HL-60 (cell line): Measurements from ENCODE around the gene TRPM1.

Experiments
- DNase-seq, 2 experiments: peaks; one replicate each; pipeline ENCODE4 v3.0.0-alpha.2; 2010 to 2020; ENCODE audit warnings: low read depth in 1 of 2, low spot score in 1 of 2
- H3K27ac ChIP-seq: fragments of 250-450 bp; sonication (Bioruptor Pico); replicated peaks from 2 replicates; pipeline ENCODE4 v1.5.1; 2020; ENCODE audit warnings: mild to moderate bottlenecking, moderate library complexity
- H3K27me3 ChIP-seq: fragments of 250-450 bp; sonication (Bioruptor Pico); 2 replicates; pipeline ENCODE4 v1.5.1; 2021; ENCODE audit warnings: mild to moderate bottlenecking, moderate library complexity; ENCODE audit not compliant: insufficient read depth, poor library complexity, severe bottlenecking
- H3K4me3 ChIP-seq: replicated peaks from 2 replicates; pipeline ENCODE4 v1.5.1; 2011; ENCODE audit warnings: mild to moderate bottlenecking, control low read depth, low read length; ENCODE audit not compliant: insufficient read depth
- GABPA ChIP-seq: IDR thresholded peaks from 2 replicates; pipeline ENCODE4 v1.6.1; 2012; ENCODE audit warnings: low read depth
- POLR2AphosphoS5 ChIP-seq: IDR thresholded peaks from 2 replicates; pipeline ENCODE4 v1.6.1; 2012; ENCODE audit warnings: low read depth
- SPI1 ChIP-seq: IDR thresholded peaks from 2 replicates; pipeline ENCODE4 v1.6.1; 2012; ENCODE audit warnings: low read depth, mild to moderate bottlenecking, borderline replicate concordance
- TF ChIP-seq, protein P1 (sequence below): IDR thresholded peaks from one replicate; pipeline ENCODE4 v1.5.1; 2011; ENCODE audit warnings: low read length, control low read depth, inconsistent platforms; ENCODE audit not compliant: insufficient read depth
- TF ChIP-seq, protein P2 (sequence below): IDR thresholded peaks from 2 replicates; pipeline ENCODE4 v1.6.1; 2012; ENCODE audit warnings: low read depth; ENCODE audit not compliant: insufficient replicate concordance

Gene TRPM1

GRCh38 chr15:31049111-31049510 is 52.4 kb downstream of the TRPM1 start:
- peak; percentile 25; the same call in 1 of the 2 replicates for TF ChIP-seq SPI1
- TF ChIP-seq POLR2AphosphoS5, result no peak
- peak; percentile 14 to 70 for DNase-seq
- peak overlapping the region; percentile 20 for H3K27ac ChIP-seq
- no peaks in the 10 kb centered on the region for H3K27me3 ChIP-seq
- H3K4me3 ChIP-seq, result no peak overlapping the region

DNA sequence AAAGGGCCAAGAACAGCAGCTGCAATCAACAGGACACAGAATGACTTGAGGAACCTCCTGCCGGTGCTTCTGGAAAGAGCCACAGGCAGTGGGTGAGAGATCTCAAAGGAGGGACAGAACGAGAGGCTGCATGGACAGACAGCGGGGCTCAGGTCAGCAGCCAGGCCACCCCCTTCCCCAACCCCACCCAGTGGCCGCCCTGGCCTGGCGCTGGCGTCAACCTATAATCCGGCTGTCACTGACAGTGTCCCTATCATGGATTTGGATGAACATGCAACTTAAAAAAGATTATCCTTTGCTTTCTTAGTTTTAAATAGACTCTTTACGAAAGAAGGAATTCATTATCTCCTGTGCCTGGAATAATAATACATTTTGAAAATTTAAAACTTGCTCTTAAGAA is 54.1 kb downstream of the TRPM1 start:
- TF ChIP-seq POLR2AphosphoS5, result no peak
- TF ChIP-seq SPI1, result no peak
- TF ChIP-seq GABPA, result no peak
- TF ChIP-seq, protein P1, sequence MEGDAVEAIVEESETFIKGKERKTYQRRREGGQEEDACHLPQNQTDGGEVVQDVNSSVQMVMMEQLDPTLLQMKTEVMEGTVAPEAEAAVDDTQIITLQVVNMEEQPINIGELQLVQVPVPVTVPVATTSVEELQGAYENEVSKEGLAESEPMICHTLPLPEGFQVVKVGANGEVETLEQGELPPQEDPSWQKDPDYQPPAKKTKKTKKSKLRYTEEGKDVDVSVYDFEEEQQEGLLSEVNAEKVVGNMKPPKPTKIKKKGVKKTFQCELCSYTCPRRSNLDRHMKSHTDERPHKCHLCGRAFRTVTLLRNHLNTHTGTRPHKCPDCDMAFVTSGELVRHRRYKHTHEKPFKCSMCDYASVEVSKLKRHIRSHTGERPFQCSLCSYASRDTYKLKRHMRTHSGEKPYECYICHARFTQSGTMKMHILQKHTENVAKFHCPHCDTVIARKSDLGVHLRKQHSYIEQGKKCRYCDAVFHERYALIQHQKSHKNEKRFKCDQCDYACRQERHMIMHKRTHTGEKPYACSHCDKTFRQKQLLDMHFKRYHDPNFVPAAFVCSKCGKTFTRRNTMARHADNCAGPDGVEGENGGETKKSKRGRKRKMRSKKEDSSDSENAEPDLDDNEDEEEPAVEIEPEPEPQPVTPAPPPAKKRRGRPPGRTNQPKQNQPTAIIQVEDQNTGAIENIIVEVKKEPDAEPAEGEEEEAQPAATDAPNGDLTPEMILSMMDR, result no peak
- Histone ChIP-seq H3K4me3 (no peak overlapping the region), H3K27ac (no peak overlapping the region), H3K27me3 (no peaks in the 10 kb centered on the region)
- DNase-seq, result no peak

DNA sequence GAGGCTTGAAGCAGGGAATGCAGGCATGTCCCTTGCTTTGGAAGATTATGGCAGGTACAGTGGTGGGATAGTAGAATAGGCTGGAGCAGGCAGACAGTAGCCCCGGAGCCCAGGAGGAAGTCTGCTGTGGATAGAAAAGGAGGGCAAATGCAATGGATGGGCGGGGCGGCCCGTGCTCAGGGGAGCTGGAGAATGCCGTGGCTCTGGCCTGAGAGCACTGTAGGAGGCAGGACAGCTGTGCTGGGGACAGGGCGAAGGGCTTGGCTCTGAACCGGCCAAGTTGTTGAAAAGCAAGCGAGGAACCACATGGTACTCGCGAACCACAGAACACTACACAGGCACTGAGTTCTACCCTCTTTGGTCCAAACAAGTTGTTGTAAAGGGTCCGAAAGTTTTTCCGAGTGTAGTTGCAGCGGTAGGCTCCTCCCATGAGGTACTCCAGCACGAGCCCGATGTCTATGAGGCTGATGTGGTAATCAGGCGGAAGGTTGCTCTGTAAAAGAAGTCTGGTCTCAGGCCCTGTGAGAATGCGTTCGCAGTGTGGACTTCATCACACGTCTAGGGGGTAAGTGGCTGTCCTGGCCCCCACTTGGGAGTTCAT is 54.7 kb downstream of the TRPM1 start:
- TF ChIP-seq, protein P2, sequence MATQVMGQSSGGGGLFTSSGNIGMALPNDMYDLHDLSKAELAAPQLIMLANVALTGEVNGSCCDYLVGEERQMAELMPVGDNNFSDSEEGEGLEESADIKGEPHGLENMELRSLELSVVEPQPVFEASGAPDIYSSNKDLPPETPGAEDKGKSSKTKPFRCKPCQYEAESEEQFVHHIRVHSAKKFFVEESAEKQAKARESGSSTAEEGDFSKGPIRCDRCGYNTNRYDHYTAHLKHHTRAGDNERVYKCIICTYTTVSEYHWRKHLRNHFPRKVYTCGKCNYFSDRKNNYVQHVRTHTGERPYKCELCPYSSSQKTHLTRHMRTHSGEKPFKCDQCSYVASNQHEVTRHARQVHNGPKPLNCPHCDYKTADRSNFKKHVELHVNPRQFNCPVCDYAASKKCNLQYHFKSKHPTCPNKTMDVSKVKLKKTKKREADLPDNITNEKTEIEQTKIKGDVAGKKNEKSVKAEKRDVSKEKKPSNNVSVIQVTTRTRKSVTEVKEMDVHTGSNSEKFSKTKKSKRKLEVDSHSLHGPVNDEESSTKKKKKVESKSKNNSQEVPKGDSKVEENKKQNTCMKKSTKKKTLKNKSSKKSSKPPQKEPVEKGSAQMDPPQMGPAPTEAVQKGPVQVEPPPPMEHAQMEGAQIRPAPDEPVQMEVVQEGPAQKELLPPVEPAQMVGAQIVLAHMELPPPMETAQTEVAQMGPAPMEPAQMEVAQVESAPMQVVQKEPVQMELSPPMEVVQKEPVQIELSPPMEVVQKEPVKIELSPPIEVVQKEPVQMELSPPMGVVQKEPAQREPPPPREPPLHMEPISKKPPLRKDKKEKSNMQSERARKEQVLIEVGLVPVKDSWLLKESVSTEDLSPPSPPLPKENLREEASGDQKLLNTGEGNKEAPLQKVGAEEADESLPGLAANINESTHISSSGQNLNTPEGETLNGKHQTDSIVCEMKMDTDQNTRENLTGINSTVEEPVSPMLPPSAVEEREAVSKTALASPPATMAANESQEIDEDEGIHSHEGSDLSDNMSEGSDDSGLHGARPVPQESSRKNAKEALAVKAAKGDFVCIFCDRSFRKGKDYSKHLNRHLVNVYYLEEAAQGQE, result no peak
- TF ChIP-seq, protein P1, result no peak
- no peak for TF ChIP-seq POLR2AphosphoS5
- TF ChIP-seq GABPA, result no peak
- TF ChIP-seq SPI1, result no peak
- H3K27ac ChIP-seq, result no peak overlapping the region
- H3K4me3 ChIP-seq, result no peak overlapping the region
- no peak for DNase-seq
- no peaks in the 10 kb centered on the region for H3K27me3 ChIP-seq

GRCh38 chr15:31045606-31046005 is 55.9 kb downstream of the TRPM1 start:
- no peak for DNase-seq
- Histone ChIP-seq H3K27me3 (no peaks in the 10 kb centered on the region), H3K27ac (no peak overlapping the region), H3K4me3 (no peak overlapping the region)
- TF ChIP-seq SPI1 (no peak), GABPA (no peak), POLR2AphosphoS5 (no peak)
- TF ChIP-seq, protein P2, result no peak
- TF ChIP-seq, protein P1, result no peak
